ENCODE data around the gene CDC34.

Gene CDC34

GRCh38 chr19:497491-497868 lies 34.1 kb upstream of the CDC34 start:
- no peak for DNase-seq (ENCODE audit: low read depth in 2 of 2)

GRCh38 chr19:497869-498510 lies 33.6 kb upstream of the CDC34 start:
- DNase-seq (ENCODE audit: low read depth in 2 of 2): no peak

GRCh38 chr19:498511-498891 lies 33.1 kb upstream of the CDC34 start:
- no peak for DNase-seq (ENCODE audit: low read depth in 2 of 2)

- DNase-seq (ENCODE audit: low read depth in 2 of 2): no peak
Measured at GRCh38 chr19:498977-499623, 32.5 kb upstream of the CDC34 start.

DNA sequence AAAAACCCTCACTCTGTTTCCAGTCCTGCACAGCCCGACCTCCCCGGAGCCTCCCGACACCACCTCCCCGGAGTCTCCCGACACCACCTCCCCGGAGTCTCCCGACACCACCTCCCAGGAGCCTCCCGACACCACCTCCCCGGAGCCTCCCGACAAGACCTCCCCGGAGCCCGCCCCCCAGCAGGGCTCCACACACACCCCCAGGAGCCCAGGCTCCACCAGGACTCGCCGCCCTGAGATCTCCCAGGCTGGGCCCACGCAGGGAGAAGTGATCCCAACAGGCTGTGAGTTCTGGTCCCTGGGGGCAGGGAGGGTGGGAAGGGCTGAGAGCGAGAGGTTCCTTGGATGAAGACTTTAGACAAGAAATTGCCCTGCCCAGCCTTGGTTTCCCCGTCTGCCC lies 29.9 kb upstream of the CDC34 start:
- DNase-seq (ENCODE audit: low read depth in 2 of 2): no peak

- no peak for DNase-seq (ENCODE audit: low read depth in 2 of 2)
Measured at GRCh38 chr19:504616-505015, 26.9 kb upstream of the CDC34 start.

- peak; percentile 88 to 90 for DNase-seq (ENCODE audit: low read depth in 2 of 2)
Measured at GRCh38 chr19:506404-507285, 24.9 kb upstream of the CDC34 start.

- peak; percentile 77 to 79 for DNase-seq (ENCODE audit: low read depth in 2 of 2)
Measured at GRCh38 chr19:507286-508203, 24.0 kb upstream of the CDC34 start, which contains the start of gene TPGS1. Gene TPGS1, plus strand, starts transcription at chr19:507497. Its CDS starts 10 bp downstream, at chr19:507507.

DNA sequence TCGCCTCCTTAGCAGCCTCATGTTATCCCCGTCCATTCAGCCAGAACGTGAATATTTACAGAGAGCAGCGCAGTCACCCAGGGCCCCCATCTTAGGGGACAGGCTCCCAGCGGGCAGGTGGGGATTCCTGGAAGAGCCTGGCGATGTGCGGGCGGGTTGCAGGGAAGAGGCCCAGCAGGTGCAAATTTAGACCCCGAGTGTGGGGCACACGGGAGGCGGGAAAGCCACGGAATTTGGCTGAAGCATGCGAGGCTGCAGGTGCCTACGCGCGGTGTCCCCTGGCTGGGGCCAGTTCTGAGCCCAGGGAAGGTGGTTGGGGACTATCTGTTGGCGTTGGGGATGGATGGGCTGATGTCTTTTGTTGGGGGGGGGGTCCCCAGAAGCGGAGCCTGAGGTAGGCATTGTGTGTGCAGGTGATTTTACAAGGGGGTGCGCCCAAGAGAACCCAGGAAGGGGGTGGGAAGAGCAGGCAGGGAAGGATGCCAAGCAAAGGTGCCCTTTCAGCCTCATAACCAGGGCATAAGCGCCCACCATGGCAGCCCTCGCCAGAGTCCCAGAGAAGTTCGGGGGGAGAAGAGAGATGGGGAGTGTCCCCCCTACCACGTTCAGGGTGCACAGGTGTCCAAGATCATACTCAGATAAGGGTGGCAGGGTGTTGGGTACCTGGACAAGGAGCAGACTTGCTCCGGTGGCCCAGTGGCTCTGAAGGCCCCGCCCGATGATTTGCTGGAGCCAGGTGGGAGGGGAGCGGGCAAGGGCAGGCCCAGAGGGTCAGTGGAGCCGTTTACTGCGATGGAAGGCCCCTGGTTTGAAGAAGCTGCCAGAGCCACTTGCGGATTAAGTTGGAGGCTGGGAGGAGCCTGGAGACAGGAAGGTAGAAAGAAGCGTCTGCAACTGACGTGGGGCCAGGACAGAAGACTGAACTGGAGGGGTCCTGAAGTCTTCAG lies 23.1 kb upstream of the CDC34 start:
- DNase-seq (ENCODE audit: low read depth in 2 of 2): no peak

DNA sequence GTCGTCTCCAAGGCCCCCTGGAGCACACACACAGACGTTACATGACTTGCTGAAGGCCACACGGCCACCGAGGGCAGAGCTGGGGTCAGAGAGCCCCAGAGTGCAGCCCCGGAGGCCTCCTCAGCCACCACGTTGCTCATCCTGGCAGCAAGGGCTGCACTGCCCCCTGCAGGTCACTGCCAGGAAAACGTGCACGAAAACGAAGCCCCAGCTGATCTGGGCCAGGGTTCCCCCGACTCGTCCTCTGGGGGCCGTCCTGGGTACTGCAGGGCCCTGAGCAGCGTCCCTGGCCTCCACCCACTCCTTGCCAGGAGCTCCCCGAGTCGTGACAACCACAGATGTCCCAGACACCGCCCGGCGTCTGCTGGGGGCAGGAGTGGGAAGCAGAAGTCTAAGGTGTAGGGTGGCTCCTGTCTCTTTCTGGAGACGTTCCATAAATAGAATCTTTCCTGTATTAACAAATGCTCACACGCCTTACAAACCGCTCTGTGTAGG lies 20.9 kb upstream of the CDC34 start:
- DNase-seq (ENCODE audit: low read depth in 2 of 2): peak; percentile 91 to 93

DNA sequence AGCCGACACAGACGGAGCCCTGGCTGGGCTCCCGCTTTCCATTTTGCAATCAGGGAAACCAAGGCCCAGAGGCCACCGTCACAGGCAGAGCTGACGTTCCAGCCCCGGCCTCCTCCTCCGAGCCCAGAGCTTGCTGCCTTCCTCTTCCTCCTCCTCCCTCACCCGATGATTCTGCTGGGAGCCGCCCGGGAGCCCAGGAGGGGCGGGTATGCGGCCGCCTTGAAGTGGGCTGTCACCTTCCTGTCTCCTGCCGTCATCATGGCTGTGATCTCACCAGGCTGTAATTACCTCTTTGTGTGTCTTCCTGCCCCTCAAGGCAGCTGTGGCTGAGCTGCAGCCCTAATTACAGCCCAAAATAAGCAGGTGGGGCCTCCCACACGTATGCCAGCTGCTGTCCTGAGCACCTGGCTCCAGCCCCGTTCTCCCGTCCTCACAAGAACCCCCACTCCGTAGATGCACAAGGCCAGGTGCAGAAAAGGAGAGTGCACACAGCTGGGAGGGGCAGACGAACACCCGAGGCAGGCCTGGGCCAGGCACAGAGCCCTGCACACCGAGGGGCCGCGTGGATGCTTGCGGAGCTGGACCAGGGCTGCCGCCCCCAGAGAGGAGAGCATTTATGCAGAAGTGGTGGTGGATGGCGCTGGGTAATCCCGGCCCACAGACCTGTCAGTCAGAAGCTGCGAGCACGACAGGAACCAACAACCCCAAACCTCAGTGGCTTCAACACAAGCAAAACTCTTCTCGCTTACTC lies 20.3 kb upstream of the CDC34 start:
- DNase-seq (ENCODE audit: low read depth in 2 of 2): peak; percentile 69 to 75

DNA sequence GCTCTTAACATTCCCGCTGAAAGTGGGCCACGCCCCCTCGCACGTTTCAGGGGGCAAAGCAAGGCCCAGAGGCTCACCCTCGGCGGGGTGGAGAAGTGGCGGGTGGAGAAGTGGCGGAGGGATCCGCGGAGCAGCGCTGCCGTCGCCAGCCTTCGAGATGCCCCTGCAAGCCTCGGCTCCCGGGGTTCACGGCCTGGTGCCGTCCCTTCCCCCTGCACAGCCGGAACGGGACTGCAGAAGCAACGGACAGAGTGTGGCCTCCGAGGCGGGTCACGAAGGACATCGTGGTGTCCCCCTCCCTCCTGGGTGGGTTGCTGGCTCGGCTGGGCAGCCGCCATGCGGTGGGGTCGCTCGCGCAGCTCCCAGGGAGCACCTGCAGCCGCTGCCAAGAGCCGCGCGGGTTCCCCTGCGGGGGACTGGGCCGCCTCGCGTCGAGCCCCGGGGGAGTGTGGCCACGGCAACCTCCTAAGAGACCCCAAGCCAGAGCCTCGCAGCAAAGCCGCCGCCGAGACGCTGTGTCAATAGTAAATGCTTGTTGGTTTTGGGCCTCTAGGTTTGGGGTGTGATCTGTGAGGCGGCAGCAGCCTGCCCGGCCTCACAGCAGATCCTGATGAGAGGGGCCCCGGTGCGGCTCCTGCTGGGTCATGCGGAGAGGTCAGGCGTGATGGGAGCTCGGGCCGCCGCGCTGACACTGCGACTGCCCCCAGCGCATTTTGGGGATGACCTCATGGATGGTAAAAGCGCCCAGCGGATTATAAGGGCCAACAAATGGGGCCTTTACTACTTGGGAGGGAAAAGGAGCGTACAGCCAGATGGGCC lies 18.8 kb upstream of the CDC34 start:
- DNase-seq (ENCODE audit: low read depth in 2 of 2): no peak

DNA sequence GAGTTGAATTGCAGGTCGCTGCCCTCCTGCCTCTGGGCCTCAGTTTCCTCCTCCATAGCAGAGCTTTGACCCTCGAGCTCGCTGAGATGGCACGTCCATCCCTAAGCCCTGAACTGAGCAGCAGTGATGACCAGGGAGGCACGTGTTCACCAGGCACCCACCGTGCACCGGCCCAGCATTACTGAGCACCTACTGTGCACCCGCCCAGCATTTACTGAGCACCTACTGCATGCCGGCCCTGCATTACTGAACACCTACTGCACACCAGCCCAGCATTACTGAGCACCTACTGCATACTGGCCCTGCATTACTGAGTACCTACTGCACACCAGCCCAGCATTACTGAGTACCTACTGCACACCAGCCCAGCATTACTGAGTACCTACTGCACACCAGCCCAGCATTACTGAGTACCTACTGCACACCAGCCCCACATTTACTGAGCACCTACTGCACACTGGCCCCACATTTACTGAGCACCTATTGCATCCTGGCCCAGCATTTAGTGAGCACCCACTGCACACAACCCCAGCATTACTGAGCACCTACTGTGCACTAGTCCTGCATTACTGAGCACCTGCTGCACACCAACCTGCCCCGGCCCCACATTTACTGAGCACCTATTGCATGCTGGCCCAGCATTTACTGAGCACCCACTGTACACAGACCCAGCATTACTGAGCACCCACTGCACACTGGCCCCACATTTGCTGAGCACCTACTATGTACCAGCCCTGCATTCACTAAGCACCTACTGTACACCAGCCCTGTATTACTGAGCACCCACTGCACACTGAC lies 18.0 kb upstream of the CDC34 start:
- DNase-seq (ENCODE audit: low read depth in 2 of 2): no peak

- DNase-seq (ENCODE audit: low read depth in 2 of 2): no peak
Measured at GRCh38 chr19:514166-514663, 17.3 kb upstream of the CDC34 start.

DNA sequence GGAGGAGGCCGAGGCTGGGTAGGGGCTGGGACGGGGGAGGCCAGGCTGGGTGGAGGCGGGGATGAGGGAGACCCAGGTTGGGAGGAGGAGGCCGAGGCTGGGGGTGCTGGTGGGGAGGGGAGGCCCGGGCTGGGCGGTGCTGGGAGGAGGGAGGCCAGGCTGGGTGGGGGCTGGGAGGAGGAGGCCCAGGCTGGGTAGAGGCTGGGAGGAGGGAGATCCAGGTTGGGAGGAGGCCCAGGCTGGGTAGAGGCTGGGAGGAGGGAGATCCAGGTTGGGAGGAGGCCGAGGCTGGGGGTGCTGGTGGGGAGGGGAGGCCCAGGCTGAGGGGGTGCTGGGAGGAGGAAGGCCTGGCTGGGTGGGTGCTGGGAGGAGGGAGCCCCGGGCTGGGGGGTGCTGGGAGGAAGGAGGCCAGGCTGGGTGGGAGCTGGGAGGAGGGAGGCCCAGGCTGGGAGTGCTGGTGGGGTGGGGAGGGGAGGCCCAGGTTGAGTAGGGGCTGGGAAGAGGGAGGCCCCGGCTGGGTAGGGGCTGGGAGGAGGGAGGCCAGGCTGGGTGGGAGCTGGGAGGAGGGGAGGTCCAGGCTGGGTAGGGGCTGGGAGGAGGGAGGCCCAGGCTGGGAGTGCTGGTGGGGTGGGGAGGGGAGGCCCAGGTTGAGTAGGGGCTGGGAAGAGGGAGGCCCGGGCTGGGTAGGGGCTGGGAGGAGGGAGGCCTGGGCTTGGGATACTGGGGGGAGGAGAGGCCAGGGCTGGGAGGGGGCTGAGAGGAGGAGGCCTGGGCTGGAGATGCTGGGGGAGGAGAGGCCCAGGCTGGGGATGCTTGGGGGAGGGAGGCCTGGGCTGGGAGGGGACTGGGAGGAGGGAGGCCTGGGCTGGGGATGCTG lies 13.6 kb upstream of the CDC34 start:
- no peak for DNase-seq (ENCODE audit: low read depth in 2 of 2)

DNA sequence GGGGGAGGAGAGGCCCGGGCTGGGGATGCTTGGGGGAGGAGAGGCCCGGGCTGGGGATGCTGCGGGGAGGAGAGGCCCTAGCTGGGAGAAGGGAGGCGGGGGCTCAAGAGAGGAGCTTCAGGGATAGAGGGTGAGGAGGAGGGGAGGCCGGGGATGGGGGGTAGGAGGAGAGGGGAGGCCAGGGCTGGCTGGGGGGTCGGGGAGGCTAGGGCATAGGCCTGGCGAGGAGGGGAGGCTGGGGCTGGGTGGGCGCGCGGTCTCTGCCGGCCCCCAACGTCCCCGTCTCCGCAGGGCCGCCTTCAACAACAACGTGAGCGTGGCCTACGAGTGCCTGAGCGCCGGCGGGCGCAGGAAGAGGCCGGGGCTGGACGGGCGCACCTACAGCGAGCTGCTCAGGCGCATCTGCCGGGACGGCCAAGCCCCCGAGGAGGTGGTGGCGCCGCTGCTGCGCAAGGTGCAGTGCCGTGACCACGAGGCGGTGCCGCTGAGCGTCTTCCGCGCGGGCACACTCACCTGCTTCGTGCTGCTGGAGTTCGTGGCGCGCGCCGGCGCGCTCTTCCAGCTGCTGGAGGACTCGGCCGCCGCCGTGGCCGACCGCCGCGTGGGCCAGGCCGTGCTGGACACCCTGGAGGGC lies 12.8 kb upstream of the CDC34 start:
- peak; percentile 51 for DNase-seq (ENCODE audit: low read depth in 2 of 2)
